Activated CD8-positive, alpha-beta memory T cell treated with anti-CD3 and anti-CD28 coated beads, Interleukin-2, amount 50 U/mL, for 48 hours (primary cell): ENCODE measurements around the gene ELMOD1.

Source experiments
- DNase-seq: peaks from one replicate; pipeline ENCODE4 v3.0.0-alpha.2; 2020

The ELMOD1 gene

DNA sequence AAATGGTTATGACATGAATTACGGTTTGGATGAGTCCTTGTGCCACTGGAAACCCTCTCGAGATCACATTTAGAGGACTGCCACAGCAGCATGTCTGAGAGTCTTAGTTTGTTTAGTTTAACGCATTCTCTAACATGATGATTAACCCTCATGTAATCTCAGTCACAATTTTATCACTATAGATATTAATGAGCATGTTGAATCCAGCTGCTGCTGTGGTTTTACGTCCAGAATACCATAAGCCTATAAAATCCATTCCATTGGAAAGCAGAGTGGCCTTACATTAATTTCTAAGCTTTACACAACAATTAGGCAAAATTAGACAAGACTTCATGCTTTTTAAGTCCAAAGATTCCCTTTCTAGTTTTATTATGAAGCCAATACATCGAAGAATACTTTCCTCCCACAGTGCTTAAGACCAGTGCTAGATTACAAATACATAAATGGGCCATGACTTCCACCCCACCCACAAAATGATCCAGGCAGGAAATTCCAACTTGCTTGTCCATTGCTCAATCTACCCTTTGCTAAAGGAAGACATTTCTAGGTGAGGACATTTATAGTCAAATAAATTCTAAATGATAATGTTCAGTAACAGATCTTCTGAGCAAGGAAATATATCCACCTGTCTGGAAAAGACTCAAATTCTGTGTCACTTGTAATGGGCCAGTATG lies 3.5 kb upstream of the ELMOD1 start:
- no peak for DNase-seq

DNA sequence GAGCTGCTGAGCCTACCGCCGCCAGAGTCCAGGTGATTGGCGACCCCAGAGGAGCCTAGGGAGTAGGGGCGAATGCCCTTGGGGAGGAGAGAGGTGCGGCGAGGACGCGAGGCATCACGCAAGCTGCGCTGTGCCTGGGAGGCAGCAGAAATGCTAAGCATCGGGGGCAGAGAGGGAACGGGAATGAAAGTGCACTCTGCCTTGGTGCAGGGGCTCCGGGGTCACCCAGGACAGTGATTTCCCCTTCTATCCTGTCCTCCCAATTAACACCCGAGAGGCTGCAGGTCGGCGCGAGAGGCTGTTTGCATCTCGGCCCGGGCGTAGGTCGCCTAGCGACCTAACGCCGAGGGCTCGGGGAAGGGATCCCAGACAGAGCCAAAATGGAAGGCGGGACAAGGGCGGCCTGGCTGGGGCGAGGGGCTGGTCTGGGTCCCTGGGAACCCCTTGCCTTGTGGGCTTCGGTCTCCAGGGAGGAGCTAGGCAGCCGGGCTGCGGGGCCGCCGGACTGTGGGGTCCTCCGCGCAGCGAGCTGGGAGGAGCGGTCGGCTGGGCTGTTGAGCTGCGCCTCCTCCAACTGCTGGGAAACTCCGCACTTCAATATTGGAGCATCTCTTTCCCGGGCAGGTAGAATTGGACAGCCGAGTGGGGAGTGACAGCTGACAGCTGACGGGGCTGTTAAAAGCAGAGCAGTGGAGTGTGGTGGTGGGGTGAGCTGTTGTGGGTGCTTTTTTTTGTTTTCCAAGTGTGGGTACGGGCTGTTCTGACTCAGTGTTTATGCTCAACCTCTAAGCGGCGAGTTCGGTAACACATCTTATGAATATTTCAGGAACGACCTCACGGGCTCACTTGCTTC lies 657 bp downstream of the ELMOD1 start:
- DNase-seq, result peak; percentile 61

DNA sequence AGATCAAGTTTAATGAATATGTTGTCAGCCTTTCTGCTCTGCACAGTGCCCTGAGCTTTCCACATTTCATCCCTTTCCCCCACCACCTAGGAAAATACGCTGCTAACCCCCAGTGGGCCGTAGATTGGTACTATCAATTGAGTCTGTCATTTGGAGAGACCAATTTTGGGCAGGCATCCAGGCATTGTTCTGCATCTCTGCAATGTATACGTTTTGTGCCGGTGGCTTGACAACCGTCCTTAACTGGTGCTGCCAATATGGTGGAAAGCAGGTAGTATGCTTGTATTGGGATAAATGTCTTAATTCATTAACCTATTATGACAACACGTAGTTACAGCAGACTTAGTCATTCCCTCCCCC lies 1.3 kb downstream of the ELMOD1 start:
- no peak for DNase-seq

DNA sequence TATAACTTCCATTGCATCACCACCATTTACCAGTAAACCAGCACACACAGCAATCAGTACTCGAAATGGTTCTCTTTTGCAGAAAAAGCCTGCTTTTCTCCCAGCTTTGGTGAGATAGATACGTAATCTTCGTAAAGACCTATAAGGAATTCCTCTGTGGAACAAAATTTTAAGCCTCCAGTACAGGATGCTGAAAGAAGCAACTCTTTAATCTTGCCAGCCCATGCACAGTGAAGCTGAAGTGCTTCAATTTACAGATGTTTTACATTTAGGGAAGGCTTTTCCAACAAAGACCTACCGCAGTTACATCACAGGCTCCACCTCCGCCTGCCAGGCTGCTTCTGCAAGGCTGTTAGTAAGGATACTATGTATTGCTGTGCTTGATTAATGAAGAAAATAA lies 1.9 kb downstream of the ELMOD1 start:
- no peak for DNase-seq

DNA sequence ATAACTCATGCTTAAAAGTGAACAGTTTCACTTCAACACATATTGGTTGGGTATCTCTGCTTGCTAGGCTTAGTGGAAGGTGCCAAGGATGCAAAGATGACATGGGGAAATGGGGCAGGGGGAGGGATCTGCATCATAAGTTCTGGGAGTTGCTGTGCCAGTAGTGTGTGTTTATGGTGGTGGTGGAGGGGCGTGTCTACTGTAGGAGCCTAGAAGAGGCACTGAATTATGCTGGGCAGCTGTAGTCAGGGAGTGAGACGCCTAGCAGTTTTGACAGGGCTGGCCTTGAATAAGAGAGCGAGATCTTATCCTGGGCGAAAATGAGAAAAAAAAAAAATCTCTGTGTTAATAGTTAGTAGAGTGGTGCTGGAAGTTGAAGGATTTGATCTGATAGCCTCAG lies 3.0 kb downstream of the ELMOD1 start:
- no peak for DNase-seq

DNA sequence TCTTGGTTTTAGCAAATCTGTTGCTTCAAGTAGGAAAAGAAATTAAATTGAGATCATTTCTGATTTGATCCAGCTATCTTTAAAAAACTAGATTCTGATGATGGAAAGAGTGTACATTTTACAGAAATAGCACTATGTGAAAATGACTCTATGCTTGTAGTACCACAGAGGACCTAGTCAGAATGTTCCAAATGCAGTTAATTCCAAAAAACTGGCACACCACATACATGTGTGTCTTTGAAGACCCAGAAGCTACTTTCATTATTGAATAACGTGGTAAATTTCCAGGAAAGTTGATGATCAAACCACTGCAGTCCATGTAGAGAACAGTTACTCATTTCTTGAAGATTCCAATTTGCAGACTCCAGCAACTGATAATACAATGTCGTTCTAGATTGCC lies 3.8 kb downstream of the ELMOD1 start:
- no peak for DNase-seq

DNA sequence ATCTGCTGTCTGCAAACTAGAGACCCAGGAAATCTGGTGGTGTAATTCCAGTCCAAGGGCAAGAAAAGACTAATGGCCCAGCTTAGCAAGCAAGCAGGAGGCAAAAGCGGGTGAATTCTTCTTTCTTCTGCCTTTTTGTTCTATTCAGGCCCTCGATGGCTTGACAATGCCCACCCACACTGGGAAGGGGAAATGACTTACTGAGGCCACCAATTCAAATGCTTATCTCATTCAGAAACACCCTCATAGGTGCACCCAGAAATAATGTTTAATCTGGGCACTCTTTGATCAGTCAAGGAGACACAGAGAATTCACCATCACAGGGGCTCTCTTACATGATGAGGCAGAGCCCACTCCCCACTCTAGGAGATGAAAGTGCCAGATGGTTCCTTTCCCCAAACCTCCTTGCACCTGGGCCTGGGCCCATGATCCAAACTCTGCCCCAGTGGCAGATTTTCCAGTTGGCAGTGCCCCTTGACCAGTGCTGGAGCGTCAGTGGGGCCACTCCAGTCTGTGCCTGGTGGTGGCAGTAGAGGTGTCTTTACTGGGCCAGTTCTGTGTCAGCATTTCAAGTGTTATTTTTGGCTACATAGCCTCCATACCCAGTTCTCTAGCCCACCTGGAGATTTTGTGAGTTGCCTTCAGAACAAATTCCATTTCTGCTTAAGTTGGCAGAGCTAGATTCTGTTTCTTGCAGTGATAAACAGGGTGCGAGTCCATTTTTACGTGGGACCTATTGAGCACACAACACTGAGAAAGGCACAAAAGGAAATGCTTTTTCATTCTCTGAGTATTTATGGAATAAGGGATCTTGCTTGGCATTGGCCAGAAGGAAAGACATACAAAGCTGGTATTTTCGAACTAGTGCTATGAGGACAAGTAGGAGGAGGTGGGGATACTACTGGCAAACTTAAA lies 7.5 kb downstream of the ELMOD1 start:
- DNase-seq, result no peak

DNA sequence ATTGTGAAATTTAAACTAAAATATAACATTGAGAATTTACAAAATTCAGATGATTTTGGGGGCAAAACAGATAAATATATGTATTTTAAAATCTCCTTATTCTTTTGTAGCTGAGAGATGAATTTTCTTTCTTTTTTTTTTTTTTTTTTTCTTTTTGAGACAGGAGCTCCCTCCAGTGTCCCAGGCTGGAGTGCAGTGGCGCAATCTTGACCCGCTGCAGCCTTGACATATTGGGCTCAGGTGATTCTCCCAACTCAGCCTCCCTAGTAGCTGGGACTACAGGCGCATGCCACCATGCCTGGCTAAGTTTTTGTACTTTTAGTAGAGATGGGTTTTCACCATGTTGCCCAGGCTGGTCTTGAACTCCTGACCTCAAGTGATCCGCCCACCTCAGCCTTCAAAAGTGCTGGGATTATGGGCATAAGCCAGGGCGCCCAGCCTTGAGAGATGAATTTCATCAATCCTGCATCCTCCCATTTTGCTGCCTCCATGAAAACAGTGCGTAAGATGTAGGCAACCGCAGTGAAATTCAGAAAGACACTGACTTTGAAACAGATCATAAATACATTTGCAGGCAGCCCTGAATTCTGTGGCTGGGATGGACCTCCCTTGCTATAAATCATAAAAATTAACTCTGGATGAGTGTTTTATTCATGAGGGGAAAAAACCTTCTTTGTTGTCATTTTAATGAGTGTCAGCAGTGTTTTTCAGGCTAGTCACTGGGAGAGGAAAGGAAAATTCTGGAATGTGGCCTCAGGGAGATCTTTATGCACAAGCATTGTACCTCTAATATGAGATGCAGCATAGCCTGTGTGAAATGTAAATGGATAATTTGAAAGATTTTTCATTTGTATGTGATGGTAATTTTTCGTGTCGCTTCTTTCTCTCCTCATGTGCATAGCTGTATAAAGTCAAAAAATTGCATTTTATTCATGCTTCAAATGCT lies 14.4 kb downstream of the ELMOD1 start:
- DNase-seq, result no peak

DNA sequence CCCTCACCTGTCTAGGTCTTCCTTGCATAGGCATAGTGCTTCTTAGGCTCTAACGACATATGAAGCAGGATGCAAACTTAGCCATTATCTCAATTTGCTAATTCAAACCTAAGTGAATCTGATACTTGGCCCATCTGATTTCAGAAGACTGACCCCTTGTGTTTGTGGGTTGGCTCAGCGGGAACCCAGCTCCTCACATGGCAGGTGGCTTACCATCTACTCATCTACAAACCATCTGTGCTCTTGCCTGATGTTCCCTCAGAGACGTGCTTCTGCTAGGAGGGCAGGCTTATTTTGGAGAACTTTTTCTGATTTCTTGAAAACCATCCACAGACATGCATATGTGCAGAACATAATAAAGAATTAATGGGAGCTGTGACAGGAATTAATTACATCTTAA lies 15.2 kb downstream of the ELMOD1 start:
- no peak for DNase-seq

DNA sequence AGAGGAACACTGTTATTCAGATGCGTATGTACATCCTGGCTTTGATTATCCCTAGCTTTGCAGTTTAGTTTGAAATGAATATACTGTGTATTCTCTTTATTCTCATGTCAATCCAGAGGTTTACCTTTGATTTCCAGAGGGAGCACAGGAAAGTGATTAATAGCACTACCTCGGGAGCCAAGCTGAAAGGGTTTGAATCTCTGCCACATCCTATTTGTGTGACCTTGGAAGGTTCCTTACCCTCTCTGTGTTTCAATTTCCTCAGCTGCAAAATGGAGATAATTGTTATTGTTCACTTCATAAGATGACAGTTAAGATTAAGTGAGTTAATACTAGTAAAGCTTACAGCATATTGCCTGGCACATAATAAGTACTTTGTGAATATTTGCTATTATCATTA lies 17.9 kb downstream of the ELMOD1 start:
- no peak for DNase-seq

DNA sequence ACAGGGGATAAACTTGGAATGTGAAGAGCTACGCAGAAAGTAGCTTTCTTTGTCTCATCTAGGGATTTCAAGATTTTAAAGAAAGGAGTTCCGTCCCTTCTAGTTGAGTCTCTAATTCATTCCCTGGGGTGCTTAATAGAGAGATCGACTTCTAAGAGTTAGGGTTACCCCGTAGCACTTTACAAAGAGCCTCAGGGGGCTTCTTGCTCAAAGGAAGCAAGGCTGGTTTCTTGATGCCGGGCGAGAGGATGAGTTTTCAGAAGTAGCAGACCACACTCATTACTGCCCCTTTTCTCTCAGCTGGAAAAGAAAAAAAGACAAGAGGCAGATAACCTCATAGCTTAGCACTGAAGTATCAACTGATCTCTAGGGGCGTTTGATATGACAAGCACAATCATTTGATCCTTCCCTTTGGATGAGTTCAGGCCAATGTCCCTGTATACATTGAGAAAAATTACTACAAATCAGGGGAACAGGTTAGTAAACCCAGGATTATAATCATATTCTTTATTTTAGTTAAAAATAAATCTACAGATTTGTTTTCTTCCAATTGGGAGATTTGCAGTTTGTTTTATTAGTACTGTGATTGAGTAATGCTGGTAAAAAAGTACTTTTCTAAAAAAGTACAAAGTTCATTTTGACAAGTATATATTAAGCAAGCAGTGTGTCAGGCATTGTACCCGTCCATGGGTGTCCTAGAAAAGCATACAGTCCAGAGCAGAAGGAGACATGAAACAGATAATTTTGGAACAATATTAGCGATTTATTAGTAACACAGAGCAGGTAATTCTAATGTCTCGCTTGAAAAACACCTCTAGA lies 18.7 kb downstream of the ELMOD1 start:
- no peak for DNase-seq

DNA sequence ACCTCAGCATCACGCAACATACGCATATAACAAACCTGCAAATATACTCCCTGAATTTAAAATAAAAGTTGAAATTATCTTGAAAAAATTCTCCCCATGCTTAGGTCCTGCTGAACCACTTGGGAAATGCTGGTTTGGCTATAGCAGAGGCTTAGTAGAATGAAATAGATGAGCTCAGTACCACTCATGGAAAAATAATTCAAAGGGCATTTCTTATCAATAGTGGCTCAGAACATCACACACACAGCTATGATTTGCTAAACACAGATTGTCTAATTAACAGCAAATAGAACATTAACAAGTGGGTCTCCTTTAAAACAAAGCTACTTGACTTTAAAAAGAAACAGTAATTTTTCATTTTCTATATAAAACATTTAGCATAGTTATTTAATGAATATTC lies 21.5 kb downstream of the ELMOD1 start:
- DNase-seq, result no peak

DNA sequence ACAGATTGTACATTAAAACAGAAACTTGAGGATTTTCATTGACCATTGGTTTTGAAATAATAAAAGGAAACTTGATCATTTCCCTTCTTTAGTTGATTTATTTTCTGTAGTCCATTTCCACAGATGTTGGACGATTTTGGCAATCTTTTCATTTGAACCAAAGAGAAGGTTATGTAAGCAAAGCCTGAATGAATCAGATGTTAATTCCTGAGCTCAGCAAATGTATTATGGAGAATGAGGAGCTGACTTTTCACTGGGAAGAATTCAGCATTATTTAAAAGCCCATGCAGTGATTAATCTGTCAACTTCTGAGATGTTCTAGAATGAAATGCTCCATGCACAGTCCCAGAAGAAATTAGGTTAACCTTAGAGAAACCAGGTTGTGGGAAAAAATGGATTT lies 29.0 kb downstream of the ELMOD1 start:
- DNase-seq, result no peak

DNA sequence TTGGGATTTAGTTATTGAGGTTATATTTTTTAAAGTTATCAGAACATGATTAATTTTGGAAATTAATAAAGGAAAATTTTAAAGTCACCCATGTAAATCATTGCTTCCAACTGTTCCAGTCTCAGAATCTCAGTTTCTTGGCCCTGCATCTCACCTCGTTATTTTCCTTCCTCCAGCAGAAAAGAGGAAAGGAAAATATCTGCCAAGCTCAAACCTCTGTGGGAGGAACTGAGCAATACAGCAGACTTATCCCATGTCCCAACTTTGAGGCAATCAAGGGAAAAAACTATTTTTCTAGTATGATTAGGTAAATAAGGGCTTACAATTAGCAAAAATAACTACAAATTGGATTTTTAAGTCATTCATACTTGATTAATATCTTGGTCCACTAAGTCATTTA lies 30.1 kb downstream of the ELMOD1 start:
- DNase-seq, result no peak

DNA sequence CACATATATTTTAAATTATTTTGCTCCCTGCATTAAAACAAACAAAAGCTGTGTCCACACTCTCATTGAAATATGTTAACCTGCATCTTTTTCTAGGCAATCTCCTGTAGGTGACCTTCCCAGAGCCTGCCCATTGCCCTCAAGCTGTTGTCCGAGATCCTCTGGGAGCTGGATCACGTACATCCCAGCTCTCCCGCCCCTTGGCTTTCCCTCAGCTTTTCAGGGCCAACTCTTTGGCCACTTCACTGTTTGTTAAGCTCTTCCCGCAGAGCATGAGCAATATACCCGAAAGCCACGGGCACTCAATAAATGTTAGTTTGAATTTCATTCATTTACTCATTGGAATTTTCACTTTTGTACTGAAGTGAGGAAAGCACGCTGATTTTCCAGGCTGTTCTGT lies 32.2 kb downstream of the ELMOD1 start:
- no peak for DNase-seq

DNA sequence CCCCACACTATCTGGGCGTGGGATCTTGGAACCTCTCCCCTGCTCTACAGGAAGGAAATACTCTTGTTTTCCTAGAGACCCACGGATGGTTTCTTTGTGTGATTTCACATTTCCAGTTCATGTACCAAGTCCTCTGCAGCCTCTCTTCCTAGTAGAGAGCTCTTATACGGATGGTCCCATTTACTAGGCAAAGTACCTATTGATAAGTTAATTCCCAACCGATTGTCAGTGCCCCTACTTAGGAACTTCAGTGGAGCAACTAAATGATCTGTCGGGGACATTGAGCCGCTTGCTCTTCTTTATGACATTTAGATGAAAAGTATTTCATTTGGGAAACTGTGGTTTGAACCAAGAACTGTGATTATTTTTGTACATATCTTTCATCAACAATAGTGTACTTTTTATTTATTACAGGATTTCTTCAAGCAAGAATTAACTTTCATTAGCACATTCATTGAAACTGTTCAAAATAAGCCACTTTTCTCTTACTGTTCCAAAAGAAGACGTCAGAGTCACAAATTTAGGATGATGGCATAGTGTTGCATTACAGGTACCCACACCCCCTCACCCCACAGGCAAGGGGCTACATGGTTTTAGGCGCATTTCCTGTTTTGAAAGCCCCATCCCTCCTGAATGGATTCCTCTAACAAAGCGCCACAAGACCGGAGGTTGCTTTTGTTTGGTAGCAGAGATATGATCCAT lies 34.2 kb downstream of the ELMOD1 start:
- DNase-seq, result no peak

DNA sequence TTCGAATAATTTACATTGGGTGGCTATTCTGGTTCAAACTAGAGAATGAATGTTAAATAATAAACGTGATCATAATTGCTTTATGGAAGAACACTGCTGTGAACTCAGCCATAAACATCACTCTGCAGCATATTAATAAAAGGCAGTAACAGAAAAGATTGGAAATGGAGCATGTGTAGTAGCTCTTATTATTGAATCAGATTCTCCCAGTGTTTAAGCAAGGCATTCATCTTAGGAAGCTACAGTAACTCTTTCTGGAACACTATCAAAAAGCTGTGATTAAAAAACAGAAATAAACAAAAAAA lies 34.7 kb downstream of the ELMOD1 start:
- DNase-seq, result no peak

DNA sequence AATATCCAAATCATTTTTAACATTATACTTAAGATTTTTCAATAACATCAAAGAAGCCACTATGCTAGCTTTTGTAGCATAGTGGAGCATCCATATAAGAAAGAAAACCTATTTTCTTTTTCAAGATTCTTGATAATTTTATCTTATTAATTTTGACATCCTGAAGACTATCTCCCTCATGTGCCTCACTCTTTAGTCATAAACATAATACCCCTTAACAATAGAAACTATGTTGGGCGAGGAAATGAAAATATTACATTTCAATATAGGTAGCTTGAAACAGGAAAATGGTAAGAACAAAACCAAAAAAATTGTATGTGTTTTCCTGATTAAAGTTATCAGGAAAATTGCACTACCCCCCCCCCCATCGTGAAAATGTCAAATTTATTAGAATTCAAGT lies 40.1 kb downstream of the ELMOD1 start:
- no peak for DNase-seq

DNA sequence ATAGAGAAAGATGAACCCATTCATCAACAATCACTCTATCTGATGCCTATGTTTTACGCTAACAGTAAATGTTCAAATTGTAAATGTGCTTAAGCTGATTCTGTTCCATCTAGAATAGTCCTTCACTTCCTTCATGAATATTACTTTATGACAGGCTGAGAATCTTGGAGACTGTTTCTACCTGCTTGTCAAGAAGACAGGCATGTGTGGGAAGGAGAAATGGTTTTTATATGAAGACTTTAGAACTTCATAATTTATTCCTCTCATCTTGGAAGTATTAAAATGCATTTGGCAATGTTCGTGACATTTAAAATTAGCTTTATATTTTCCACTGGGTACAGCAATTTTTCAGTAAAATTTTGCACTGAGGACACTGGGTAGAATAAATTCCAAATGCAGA lies 41.0 kb downstream of the ELMOD1 start:
- no peak for DNase-seq

DNA sequence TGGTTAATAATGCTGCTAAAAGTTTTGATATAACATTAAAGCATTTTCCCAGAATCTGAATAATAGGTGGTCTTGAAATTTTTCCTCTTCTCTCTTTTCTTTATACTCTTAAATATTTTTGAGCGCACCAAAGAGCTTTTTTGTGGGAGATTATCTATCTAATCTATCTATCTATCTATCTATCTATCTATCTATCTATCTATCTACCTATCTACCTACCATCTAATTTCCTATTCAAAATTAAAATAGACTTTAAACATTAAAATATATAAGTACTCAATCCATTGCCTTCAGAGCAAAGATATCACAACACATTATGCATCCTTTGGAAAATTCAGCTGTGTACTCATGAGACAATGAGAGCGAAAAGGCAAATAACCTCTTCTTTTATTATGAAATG lies 55.8 kb downstream of the ELMOD1 start:
- no peak for DNase-seq

DNA sequence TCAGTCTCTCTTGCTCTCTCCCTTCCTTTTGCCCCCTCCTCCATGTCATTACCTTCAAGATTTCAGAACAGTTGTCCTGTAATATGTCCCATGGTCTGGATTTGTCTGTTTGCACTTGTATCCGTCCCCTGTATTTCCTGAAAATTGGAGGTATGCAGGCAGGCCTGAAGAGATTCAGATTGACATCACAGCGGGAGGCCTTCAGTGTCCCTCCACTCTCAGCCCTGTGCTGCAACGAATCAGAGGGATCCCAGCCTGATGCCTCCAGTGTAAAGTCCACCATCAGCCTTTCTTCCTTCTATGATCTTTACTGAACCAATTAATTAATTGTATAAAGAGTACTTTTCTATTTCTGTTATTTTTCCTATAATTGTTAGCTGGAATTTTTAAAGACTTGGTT lies 57.3 kb downstream of the ELMOD1 start:
- DNase-seq, result no peak
